Activated CD4-positive, alpha-beta T cell treated with anti-CD3 and anti-CD28 coated beads, Interleukin-2, Interleukin-4, amounts not matched to agents 100 ng/mL and 50 ng/mL, durations not matched to agents 16 hours and 8 hours (primary cell): Measurements from ENCODE around the gene GSN.
A peak's percentile ranks its signal among the peaks of the same experiment; 100 is the strongest.

Source experiments
- DNase-seq: peaks from one replicate; pipeline ENCODE4 v3.0.0-alpha.2; 2020; ENCODE audit warnings: low spot score

GSN gene

DNA sequence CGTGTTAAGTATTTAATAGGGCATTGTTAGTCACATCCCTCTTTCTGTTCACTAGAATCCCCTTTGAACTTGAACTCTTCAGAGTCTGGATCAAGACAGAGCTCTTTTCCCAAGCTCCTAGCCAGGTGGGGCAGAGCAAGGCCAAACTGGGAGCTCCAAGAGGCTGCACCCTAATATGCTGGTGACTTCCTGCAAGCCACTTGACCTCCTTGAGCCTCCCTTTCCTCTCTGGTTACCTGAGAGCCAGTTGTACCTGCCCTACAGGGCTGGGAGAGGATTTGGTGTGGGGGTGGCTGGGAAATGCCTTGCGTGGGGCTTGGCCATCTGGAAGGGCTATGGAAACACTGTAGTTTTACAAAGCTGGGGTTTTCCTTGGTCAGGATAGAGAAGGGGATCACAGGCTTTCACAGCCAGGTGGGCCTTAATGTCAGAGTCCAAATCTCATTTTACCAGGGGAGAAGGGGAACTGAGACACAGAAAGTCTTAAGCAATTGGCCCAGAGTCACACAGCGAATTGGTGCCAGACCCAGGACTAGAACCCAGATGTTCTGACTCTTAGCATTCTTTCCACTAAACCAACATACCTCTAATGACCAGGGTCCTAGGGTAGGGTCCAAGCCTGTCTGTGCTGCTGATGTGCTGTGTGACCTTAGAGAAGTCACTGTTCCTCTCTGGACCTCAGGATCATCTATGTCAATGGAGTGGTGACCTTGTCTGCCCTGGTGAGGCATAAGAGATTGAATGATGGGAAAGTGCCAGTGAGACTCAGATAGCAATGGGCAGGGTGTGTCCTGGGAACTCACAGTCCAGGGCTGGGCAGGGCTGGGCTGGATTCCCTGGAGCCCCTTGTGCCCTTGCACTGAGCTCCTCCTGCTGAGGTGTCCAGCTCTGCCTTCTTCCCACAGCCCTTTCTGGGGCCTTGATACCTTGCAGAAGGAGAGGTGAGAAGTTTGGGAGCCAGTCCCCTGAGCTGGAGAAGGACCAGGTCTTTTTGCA is 35.8 kb downstream of the GSN start:
- DNase-seq, result no peak

DNA sequence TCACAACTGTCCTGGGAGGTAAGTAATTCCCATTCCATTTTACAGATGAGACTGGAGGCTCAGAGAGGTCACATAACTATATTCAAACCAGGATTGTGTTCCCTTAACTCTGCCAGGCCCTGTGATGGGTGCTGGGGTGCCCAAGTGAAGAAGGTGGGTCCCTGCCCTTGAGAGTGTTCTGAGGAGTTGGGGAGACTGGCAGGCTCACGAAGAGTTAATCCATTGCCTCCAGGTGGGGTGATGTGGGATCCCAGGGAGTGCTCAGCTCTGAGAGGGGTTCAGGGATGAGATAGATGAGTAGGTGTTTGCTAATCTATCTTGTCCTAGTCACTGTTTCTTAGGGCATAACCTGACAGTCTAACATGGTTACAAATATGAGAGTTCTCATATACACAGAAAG is 36.7 kb downstream of the GSN start:
- DNase-seq, result no peak

DNA sequence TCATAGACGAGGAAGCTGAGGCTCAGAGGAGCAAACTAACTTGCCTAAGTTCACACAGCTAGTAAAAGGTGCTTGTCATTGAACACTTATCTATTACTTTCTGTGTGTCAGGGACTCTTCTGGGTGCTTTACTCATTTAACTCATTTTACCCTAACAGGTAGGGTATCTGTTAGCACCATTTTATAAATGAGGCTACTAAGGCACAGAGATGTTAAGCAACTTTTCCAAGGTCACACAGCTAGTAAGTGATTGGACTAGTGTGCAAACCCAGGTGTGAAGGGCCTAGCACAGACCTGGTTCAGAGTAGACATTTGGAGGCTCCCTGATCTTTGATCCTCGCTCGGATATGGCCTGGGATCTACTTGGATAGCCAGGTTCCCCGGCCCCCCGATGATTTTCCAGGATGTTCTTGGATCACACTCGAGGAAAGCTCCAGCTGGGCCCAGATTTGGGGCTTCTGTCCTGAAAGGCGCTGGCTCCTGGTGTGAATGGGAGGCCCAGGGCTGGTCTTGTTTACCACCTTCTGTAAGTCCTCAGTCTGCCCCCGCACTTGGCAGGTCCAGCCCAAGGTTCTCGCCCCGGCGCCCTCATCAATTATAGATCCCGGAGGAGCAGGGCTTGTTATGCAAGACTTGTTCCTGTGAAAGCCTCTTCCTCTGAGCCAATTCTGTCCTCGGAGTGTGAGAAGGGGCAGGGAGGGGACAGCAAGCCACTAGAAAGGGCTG is 37.5 kb downstream of the GSN start:
- DNase-seq, result no peak

DNA sequence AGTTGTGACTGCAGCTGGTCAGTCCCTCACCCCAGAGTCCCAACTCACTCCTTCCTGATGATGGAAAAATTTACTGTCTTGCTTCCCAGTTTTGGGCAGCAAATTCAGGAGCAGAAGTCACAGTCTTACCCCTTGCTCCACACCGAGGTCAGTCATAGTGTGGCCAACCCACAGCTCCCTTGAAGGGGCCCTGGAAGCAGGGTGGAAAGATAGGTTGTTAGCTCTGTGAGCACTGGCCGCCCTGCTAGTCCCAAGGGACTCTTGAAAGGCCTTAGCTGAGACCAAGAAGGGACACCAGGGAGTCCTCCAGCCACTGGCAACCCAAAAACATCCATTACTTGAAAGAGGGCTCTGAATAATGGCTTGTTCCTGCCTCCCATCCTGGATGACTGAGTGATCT is 40.0 kb downstream of the GSN start:
- DNase-seq, result no peak

DNA sequence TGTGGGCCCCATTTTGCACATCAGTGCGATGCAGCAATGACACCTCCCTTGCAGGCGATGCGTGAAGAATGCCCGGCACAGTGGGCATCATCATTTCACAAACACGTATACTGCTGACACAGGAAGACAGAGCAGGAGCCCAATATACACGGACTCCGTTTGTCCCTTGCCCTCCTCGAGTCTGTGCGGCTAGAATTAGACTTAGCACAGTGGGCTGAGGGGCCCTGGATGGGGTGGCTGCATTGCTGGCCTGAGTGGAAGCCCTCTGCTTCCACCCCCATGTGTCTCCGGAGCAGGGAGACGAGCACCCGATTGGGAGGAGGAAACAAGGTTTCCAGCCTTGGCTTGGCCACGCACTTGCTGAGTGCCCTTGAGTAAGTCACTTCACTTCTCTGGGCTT is 40.8 kb downstream of the GSN start:
- DNase-seq, result no peak

DNA sequence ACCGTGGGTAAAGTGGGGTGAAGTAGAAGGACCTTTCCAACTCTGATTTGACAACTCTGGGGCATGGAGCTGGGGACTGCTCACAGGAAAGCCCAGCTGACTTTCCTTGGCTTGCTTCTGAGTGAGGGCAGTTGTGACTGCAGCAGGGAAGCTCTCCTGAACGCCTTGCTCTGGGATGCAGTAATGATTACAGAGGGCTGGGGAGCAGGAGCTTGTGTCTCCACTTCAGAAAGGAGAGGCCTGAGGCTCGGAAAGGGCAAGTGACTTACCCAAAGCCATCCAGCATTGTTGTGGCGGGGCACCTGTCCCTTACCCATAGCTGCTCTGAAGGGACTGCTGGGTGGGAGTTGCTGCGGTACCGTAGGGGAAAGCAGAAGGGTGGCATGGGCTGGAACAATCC is 41.2 kb downstream of the GSN start:
- DNase-seq, result no peak

DNA sequence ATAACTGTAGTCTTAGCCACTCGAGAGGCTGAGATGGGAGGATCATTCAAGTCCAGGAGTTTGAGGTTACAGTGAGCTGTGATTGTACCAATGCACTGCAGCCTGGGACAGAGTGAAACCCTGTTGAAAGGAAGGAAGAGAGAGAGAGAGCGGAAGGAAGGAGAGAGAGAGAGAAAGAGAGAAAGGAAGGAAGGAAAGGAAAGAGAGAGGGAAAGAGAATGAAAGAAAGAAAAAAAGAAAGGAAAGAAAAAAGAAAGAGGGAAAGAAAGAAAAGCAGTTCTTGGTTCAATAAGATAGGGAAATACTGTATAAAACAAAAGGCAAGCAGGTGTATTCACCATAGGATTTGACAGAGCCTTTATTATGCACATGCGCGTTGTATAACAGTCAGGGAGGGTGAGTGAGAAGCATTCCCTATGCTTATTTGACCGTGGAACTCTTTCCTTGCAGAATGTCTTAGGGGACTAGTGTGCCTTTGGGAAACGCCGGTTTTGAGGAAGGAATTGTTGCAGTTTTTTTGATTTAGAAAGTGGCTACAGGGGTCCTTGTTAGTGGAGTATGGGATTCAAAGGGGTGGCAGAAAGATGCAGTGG is 42.0 kb downstream of the GSN start:
- DNase-seq, result no peak

DNA sequence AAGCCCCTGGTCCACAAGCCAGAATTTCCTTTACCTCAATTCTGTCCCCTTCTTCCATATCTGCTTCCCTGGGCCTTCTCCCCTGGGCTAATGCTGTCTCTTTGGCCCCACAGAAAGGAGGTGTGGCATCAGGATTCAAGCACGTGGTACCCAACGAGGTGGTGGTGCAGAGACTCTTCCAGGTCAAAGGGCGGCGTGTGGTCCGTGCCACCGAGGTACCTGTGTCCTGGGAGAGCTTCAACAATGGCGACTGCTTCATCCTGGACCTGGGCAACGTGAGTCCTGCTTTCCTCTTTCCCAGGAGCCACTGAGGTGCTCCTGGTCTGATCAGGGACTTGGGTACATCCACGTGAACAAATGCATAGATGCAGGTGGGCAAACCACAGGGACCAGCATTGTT is 42.6 kb downstream of the GSN start:
- DNase-seq, result no peak

DNA sequence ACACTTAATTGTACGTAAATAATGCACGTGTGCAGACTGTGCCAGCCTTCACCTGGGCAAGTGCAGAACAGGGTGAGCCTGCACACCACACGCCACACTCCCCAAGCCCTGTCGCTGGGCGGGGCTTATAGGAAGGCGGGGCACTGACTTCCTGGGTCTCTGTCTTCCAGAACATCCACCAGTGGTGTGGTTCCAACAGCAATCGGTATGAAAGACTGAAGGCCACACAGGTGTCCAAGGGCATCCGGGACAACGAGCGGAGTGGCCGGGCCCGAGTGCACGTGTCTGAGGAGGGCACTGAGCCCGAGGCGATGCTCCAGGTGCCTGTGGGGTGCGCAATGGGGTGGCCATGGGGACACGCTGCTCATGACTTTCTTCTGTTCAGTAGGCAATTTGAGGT is 44.2 kb downstream of the GSN start:
- DNase-seq, result no peak

DNA sequence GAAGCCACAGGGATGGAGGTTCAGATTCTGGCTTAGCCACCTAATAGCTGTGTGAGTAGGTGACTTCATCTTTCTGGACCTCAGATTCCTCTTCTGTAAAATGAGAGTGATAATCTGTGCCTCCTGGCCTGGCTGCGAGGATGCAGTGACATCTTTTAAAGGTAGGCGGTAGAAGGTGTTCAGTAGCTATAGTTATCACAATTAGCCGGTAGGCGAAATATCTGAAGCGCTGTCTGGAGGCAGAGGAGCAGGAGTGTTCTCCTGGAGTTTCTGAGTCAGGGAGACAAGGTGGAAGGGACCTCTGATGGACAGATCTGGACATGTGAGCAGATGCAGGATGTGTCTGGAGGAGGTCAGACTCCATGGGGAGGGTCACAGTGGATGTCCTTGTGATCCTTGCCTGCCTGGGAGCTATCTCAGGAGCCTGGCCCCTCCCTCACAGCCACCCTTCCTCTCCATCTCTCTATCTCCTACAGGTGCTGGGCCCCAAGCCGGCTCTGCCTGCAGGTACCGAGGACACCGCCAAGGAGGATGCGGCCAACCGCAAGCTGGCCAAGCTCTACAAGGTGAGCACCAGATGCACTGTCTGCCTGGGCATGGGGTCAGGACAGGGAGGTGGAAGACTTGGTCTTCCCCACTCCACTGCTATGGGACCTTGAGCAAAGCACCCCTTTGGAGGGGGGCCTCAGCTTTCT is 45.6 kb downstream of the GSN start:
- no peak for DNase-seq

DNA sequence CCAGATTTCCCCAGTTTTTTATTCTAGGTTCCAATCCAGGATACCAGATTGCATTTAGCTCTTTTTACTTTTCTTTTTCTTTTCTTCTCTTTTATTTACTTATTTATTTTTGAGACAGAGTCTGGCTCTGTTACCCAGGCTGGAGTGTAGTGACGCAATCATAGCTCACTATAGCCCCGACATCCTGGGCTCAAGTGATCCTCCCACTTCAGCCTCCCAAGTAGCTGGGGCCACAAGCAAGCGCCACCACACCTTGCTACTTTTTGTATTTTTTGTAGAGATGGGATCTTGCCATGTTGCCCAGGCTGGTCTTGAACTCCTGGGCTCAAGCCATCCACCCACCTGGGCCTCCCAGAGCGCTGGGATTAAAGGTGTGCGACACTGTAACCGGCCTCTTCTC is 48.4 kb downstream of the GSN start:
- no peak for DNase-seq

DNA sequence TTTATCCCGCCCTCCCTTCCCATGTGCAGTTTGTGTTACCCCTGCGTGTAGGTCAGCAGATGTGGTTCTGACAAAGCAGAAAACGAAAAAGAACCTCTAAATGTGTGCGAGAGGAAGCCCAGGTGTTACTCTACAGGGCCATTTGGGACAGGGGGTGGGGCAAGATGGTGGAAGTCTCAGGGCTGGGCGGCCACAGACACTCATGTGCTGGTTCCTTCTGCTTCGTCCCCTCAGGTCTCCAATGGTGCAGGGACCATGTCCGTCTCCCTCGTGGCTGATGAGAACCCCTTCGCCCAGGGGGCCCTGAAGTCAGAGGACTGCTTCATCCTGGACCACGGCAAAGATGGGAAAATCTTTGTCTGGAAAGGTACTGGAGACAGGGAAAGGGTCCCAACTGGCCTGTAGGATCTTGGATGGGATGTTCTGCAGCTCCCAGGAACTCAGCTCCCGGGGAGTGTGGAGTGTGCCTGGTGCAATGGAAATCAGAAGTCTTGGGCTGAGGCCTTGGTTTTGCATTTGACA is 49.0 kb downstream of the GSN start:
- DNase-seq, result no peak

DNA sequence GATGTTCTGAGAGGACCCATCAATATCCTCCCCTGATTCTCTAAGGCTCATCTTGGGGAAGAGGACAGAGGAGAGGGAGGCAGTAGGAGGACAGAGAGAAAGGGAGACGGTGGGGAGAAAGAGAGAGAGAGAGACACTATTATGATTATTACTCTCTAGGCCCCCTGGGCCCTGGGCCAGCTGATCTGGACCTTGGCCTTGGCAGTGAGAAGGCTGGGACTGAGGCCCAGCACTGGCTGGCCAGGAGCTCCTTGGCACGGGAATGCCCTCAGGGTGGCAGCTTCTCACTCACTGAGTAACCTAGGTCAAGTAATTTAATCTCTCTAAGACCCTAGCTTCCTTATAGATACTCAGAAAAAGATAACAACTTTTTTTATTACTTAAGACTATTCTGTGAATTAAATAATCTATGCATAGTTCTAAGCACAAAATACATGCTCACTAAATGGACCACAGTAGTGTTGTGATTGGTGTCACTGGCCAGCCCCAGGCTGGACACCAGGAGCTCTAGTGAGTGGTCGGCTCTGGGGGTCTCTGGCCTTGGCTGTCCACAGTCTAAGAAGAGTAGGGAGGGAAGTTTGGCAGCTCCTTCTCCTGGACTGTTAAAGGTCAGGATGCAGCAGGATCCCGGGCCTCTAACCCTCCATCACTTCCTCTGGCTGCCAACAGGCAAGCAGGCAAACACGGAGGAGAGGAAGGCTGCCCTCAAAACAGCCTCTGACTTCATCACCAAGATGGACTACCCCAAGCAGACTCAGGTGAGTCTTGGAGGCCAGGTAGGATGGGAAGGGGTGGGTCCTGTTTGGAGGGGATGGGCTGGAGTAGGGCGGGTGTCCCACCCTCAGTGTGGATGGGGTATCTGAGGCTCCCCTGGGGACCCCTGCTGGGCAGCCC is 50.0 kb downstream of the GSN start:
- DNase-seq, result no peak

DNA sequence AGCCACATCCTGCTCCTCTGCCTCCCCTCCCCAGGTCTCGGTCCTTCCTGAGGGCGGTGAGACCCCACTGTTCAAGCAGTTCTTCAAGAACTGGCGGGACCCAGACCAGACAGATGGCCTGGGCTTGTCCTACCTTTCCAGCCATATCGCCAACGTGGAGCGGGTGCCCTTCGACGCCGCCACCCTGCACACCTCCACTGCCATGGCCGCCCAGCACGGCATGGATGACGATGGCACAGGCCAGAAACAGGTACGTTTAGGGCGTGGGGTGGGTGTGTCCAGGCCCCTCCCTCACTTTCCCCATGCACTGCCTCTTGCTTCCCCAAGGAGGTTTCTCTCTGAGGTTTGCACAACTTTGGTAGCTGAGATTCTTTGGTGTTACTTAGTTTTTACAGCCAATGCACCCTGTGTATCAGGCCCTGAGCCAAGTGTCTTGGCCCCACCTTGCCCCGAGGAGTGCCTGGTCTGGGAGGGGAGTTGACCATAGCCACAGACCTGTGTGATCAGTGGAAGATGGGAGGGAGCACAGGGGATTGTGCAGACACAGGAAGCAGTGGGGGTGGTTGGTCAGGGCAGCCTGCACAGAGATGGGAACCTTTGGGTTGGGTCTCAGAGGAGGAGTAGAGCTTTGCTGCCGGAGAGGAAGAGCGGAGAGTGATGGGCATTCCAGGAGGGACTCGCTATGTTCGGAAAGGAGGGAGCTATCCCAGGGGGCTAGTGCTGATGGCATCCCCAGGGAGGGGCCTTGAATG is 50.8 kb downstream of the GSN start:
- no peak for DNase-seq

DNA sequence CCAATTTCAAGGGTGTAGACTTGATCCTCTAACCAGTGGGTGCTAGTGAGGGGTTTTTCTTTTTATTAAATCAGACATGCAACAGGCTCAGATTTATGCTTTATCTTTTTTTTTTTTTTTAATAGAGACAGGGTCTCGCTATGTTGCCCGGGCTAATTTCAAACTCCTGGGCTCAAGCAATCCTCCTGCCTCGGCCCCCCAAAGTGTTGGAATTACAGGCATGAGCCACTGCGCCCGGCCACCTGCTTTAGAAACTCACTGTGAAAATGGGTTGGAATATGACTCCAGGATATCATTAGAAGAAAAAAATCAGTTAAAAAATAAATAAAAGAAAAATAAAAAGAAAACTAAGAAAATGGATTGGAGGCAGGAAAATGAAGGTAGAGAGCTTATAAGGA is 51.4 kb downstream of the GSN start:
- no peak for DNase-seq

DNA sequence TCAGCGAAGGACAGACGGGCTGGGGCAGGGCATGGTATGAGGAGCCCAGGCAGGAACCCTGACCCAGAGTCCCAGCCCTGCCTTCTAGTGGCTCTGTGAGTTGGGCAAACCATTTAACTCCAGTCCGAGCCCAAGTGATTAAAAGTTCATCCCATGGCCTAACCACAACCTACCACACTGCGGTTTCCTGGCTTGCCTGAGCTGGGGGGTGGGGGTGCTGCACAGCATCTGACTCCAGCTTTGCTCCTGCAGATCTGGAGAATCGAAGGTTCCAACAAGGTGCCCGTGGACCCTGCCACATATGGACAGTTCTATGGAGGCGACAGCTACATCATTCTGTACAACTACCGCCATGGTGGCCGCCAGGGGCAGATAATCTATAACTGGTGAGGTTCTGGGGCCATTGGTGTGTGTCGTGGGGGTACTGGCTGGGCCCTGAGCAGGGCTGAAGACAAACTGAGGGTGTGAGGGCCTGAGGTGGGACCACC is 53.1 kb downstream of the GSN start:
- DNase-seq, result peak; percentile 24

DNA sequence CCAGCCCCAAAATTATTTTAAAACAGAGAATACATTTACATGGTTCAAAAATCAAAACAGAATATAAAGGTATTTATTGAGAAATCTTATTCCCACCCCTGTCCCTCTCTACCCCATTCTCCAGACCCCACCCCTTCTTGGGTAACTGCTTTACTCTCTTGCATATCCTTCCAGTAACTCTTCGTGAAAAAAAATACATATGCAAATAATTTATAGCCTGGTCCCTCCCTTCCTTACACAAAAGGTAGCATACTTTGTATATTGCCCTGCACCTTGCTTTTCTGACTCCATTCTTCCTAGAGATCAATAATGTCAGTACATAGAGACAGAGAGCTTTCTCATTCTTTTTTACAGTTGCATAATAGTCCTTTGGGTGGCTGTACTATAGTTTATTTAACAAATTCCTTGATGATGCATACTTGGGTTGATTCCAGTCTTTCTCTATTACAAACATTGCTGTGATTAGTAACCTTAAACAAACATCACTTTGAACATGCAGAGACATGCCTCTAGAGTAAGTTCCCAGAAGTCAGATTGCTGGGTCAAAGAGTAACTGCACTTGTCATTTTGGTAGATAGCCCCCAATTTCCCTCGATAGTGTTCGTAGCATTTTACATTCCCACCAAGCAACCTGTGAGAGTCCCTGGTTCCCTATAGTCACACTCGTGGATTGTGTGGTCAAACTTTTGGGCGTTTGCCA is 54.2 kb downstream of the GSN start:
- no peak for DNase-seq

DNA sequence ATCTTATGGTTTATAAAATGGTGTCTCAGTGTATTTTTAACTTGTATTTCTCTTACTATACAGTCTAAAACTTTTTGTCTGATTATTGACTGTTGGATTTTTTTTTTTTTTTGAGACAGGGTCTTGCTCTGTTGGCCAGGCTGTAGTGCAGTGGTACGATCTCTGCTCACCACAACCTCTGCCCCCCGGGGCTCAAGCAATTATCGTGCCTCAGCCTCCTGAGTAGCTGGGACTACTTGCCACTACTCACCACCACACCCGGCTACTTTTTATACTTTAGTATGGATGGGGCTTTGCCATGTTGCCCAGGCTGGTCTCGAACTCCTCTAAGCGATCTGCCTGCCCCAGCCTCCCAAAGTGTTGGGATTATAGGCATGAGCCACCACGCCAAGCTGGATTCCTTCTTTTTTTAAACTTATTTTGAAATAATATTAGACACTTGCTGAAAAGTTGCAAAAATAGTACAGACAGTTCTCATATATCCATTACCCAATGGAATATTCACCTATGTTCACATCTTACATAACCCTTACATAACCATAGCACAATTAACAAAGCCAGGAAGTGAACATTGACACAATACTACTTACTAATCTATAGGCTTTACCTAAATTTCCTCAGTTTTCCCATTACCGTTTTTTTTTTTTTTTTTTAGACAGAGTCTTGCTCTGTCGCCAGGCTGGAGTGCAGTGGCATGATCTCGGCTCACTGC is 54.9 kb downstream of the GSN start:
- DNase-seq, result no peak
